Measurements from ENCODE around the gene CDHR1.

Gene CDHR1

GRCh38 chr10:84225427-84226173, 31.3 kb downstream of the CDHR1 start, which contains the start of gene LRIT2:
Gene LRIT2 (minus strand): TSS chr10:84225544. CDS start chr10:84225520, 24 bp downstream.
- DNase-seq (ENCODE audit: insufficient read length, low spot score), result no peak
- FAIRE-seq, result no peak

- DNase-seq (ENCODE audit: insufficient read length, low spot score) (no peak), FAIRE-seq (no peak)
Measured at GRCh38 chr10:84226616-84227015, 32.3 kb downstream of the CDHR1 start.

GRCh38 chr10:84227810-84228209, 33.5 kb downstream of the CDHR1 start:
- no peak for DNase-seq (ENCODE audit: insufficient read length, low spot score)
- FAIRE-seq, result no peak

- no peak for FAIRE-seq
- DNase-seq (ENCODE audit: insufficient read length, low spot score), result no peak
Measured at GRCh38 chr10:84230359-84230758, 36.0 kb downstream of the CDHR1 start.

GRCh38 chr10:84232376-84232775, 38.0 kb downstream of the CDHR1 start:
- DNase-seq (ENCODE audit: insufficient read length, low spot score), result no peak
- FAIRE-seq, result no peak

- FAIRE-seq (no peak), DNase-seq (ENCODE audit: insufficient read length, low spot score) (no peak)
Measured at GRCh38 chr10:84233940-84234339, 39.6 kb downstream of the CDHR1 start.

GRCh38 chr10:84234479-84234878, 40.1 kb downstream of the CDHR1 start:
- no peak for DNase-seq (ENCODE audit: insufficient read length, low spot score)
- FAIRE-seq, result no peak

- DNase-seq (ENCODE audit: insufficient read length, low spot score) (no peak), FAIRE-seq (no peak)
Measured at GRCh38 chr10:84235096-84235495, 40.8 kb downstream of the CDHR1 start.

GRCh38 chr10:84236807-84237198, 42.5 kb downstream of the CDHR1 start:
- DNase-seq (ENCODE audit: insufficient read length, low spot score), result no peak
- no peak for FAIRE-seq

GRCh38 chr10:84237199-84238051, 43.1 kb downstream of the CDHR1 start:
- DNase-seq (ENCODE audit: insufficient read length, low spot score) (no peak), FAIRE-seq (no peak)

GRCh38 chr10:84238909-84239308, 44.6 kb downstream of the CDHR1 start:
- FAIRE-seq (no peak), DNase-seq (ENCODE audit: insufficient read length, low spot score) (no peak)

- DNase-seq (ENCODE audit: insufficient read length, low spot score) (no peak), FAIRE-seq (no peak)
Measured at GRCh38 chr10:84241185-84241790, 47.0 kb downstream of the CDHR1 start, which contains the start of gene LRIT1. Gene LRIT1 (minus strand): TSS chr10:84241546. CDS start chr10:84241439, 107 bp downstream.

GRCh38 chr10:84243759-84244158, 49.4 kb downstream of the CDHR1 start:
- DNase-seq (ENCODE audit: insufficient read length, low spot score) (no peak), FAIRE-seq (no peak)

GRCh38 chr10:84244651-84245270, 50.4 kb downstream of the CDHR1 start, which contains the start of gene RGR:
Gene RGR (plus strand): TSS chr10:84245053. CDS start chr10:84245091, 38 bp downstream.
- FAIRE-seq (no peak), DNase-seq (ENCODE audit: insufficient read length, low spot score) (no peak)

- no peak for DNase-seq (ENCODE audit: insufficient read length, low spot score)
- no peak for FAIRE-seq
Measured at GRCh38 chr10:84247496-84247895, 53.2 kb downstream of the CDHR1 start.

- FAIRE-seq (no peak), DNase-seq (ENCODE audit: insufficient read length, low spot score) (no peak)
Measured at GRCh38 chr10:84248794-84249193, 54.5 kb downstream of the CDHR1 start.

- no peak for DNase-seq (ENCODE audit: insufficient read length, low spot score)
- FAIRE-seq, result no peak
Measured at GRCh38 chr10:84254552-84255478, 60.5 kb downstream of the CDHR1 start.

GRCh38 chr10:84256510-84257342, 62.4 kb downstream of the CDHR1 start:
- DNase-seq (ENCODE audit: insufficient read length, low spot score) (no peak), FAIRE-seq (no peak)
